Measurements from ENCODE around the gene LRRC8E. TPM values are rescaled to one million over a fixed set of nuclear protein-coding genes. Genes with fewer than 3 reads are reported as not detected.

Gene LRRC8E
- total RNA-seq, 1 donor from 2014 or later, result 0.53 TPM

- no peak for DNase-seq (ENCODE audit: low read depth)
Observed at GRCh38 chr19:7867092-7867844, 21.0 kb upstream of the LRRC8E start.

GRCh38 chr19:7868326-7868670 lies 20.0 kb upstream of the LRRC8E start:
- DNase-seq (ENCODE audit: low read depth), result no peak

GRCh38 chr19:7868671-7869452 lies 19.4 kb upstream of the LRRC8E start:
- DNase-seq (ENCODE audit: low read depth), result peak; percentile 68

- no peak for DNase-seq (ENCODE audit: low read depth)
Observed at GRCh38 chr19:7869453-7869909, 18.8 kb upstream of the LRRC8E start.

GRCh38 chr19:7869910-7870511 lies 18.3 kb upstream of the LRRC8E start:
- DNase-seq (ENCODE audit: low read depth), result no peak

GRCh38 chr19:7870571-7871436 lies 17.5 kb upstream of the LRRC8E start:
- DNase-seq (ENCODE audit: low read depth), result no peak

GRCh38 chr19:7871437-7872305 lies 16.6 kb upstream of the LRRC8E start:
- peak; percentile 85 for DNase-seq (ENCODE audit: low read depth)

- DNase-seq (ENCODE audit: low read depth), result no peak
Observed at GRCh38 chr19:7872306-7873204, 15.8 kb upstream of the LRRC8E start.

GRCh38 chr19:7873304-7874075 lies 14.8 kb upstream of the LRRC8E start:
- no peak for DNase-seq (ENCODE audit: low read depth)

GRCh38 chr19:7874076-7874896 lies 14.0 kb upstream of the LRRC8E start, which contains the start of gene PRR36:
Gene PRR36, minus strand, starts transcription at chr19:7874390. Its CDS starts 701 bp downstream, at chr19:7873689.
- DNase-seq (ENCODE audit: low read depth), result no peak

GRCh38 chr19:7874897-7875273 lies 13.4 kb upstream of the LRRC8E start:
- no peak for DNase-seq (ENCODE audit: low read depth)

GRCh38 chr19:7877249-7877836 lies 11.0 kb upstream of the LRRC8E start:
- DNase-seq (ENCODE audit: low read depth), result no peak

GRCh38 chr19:7879111-7879807 lies 9.1 kb upstream of the LRRC8E start:
- DNase-seq (ENCODE audit: low read depth), result no peak

GRCh38 chr19:7879836-7880235 lies 8.5 kb upstream of the LRRC8E start:
- DNase-seq (ENCODE audit: low read depth), result no peak

GRCh38 chr19:7881910-7882309 lies 6.4 kb upstream of the LRRC8E start:
- DNase-seq (ENCODE audit: low read depth), result no peak

GRCh38 chr19:7883105-7883504 lies 5.2 kb upstream of the LRRC8E start:
- no peak for DNase-seq (ENCODE audit: low read depth)
